NB4 (cell line): ENCODE data around the gene SNX25.
"Not testable (repeated sequence)": the region's sequence is repeated elsewhere in the genome, so short reads cannot be mapped to it uniquely, and the experiment has no call there.

ENCODE experiments used
- DNase-seq: peaks from one replicate; pipeline ENCODE4 v3.0.0; 2010; ENCODE audit warnings: low read depth
- H3K4me3 ChIP-seq: one replicate; pipeline ENCODE4 v1.5.1; 2011; ENCODE audit warnings: mild to moderate bottlenecking, low read depth, low read length, moderate library complexity
- CTCF ChIP-seq: IDR thresholded peaks from one replicate; pipeline ENCODE4 v1.5.1; 2012; ENCODE audit warnings: low read depth, low read length
- MAX ChIP-seq: IDR thresholded peaks from 2 replicates; pipeline ENCODE4 v1.6.1; 2011; ENCODE audit warnings: low read depth, low read length
- MYC ChIP-seq: IDR thresholded peaks from 2 replicates; pipeline ENCODE4 v1.6.1; 2011; ENCODE audit warnings: low read depth, low read length
- POLR2A ChIP-seq: IDR thresholded peaks from 2 replicates; pipeline ENCODE4 v1.6.1; 2011; ENCODE audit warnings: mild to moderate bottlenecking; ENCODE audit not compliant: insufficient read length; ENCODE audit errors: extremely low read depth

Gene SNX25

GRCh38 chr4:185357733-185358440, 148.5 kb downstream of the SNX25 start:
- TF ChIP-seq MAX = no peak
- no peak for TF ChIP-seq MYC
- TF ChIP-seq CTCF = no peak
- no peak for TF ChIP-seq POLR2A
- no peak overlapping the region for H3K4me3 ChIP-seq

DNA sequence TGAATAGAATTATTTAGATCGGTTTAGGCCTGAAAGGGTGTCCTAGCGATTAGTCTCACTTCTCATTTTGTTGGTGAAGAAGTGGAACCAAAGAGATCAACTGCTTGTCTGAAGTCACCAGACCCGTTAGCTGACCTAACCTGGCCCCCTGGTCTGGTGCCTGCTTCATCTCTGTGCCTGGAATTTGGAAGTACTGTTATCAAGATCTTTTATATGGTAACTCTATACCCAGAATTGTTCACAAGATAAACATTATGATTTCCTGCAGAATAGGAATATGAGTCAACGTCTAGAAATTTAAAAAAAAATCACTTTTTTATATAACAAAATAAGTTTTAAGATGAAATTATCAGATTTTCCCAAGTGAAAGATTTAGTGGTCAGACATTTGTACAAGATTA, 149.1 kb downstream of the SNX25 start:
- TF ChIP-seq POLR2A = no peak
- no peak for TF ChIP-seq MAX
- no peak for TF ChIP-seq CTCF
- TF ChIP-seq MYC = no peak
- no peak for DNase-seq

More at GRCh38 chr4:185357733-185358440, 148.5 kb downstream of the SNX25 start:
- no peak for DNase-seq

DNA sequence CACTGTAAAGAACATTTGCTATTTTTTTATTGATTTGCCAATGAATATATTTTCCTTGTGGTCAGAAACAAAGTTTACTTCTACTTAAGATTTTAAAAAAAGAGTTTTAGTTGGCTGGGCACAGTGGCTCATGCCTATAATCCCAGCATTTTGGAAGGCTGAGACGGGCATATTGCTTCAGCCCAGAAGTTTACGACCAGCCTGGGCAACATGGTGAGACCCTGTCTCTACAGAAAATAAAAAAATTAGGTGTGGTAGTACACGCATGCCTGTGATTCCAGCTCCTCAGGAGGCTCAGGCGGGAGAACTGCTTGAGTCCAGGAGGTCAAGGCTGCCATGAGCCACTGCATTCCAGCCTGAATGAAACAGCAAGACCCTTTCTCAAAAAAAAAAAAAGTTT, 149.6 kb downstream of the SNX25 start:
- H3K4me3 ChIP-seq = no peak overlapping the region
- no peak for TF ChIP-seq POLR2A
- TF ChIP-seq MAX = no peak
- TF ChIP-seq CTCF = no peak
- TF ChIP-seq MYC = no peak
- no peak for DNase-seq

More for the DNA sequence above, 149.1 kb downstream of the SNX25 start:
- no peak overlapping the region for H3K4me3 ChIP-seq

GRCh38 chr4:185359767-185360446, 150.5 kb downstream of the SNX25 start:
- TF ChIP-seq POLR2A (no peak), CTCF (no peak), MAX (no peak), MYC (no peak)
- DNase-seq = no peak
- H3K4me3 ChIP-seq = no peak overlapping the region

DNA sequence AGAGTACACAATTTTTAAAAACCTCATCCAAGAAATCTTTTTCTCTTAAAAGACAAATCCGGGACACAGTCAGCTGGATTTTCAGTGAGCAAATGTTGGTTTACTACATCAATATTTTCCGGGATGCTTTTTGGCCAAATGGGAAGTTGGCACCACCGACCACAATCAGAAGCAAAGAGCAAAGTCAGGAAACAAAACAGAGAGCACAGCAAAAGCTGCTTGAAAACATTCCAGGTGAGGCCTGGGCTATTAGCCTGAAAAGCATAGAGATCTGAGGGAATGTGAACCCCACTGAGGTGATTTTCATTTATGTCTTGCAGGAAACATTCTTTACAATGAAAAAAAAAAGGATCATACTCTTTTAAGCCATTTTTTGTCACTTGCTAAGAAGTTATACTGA, 152.5 kb downstream of the SNX25 start:
- DNase-seq = no peak
- H3K4me3 ChIP-seq = no peak overlapping the region
- TF ChIP-seq POLR2A (no peak), CTCF (no peak), MYC (no peak), MAX (no peak)

DNA sequence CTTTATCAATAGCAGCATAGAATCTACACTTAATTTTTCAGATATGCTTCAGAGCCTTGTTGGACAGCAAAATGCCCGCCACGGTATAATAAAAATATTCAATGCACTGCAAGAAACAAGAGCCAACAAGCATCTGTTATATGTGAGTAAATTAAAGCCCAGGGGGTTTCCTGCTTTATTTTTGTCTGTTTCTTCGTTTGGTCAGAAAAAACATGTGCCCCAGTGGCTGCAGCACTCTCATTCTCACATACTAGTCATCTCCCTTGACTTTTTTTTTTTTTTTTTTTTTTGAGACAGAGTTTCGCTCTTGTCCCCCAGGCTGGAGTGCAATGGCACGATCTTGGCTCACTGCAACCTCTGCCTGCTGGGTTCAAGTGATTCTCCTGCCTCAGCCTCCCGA, 153.2 kb downstream of the SNX25 start:
- not testable (repeated sequence) for H3K4me3 ChIP-seq, DNase-seq
